ENCODE results near the gene CTSW. TPM values are rescaled to one million over a fixed set of nuclear protein-coding genes. Genes with fewer than 3 reads are reported as not detected.
"Not testable (repeated sequence)": the region's sequence is repeated elsewhere in the genome, so short reads cannot be mapped to it uniquely, and the experiment has no call there.

The CTSW gene
- total RNA-seq, 1 donor: not detected

DNA sequence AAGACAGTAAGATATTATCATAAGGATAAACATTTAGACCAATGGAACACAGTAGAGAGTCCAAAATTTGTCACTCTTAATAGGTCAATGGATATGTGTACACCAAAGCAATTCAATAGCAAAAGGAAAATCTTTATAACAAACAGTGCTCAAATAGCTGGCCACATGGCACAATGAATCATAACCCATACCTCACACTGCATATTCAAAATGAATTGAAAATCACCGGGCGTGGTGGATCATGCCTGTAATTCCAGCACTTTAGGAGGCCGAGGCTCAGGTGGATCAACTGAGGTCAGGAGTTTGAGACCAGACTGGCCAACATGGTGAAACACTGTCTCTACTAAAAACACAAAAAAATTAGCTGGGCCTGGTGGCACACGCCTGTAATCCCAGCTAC lies 37.5 kb upstream of the CTSW start:
- H3K4me2 ChIP-seq (ENCODE audit: insufficient read depth, low read length): no peak overlapping the region
- H3K36me3 ChIP-seq (ENCODE audit: insufficient read depth, low read length): no peaks in the 10 kb centered on the region
- TF ChIP-seq CTCF (IDR thresholded peaks at IDR 0.05; ENCODE audit: extremely low read depth, low read depth, low read length): no peak
- no peaks in the 10 kb centered on the region for H3K27me3 ChIP-seq (ENCODE audit: insufficient read depth, low read length)
- no peaks in the 10 kb centered on the region for H3K4me1 ChIP-seq (ENCODE audit: insufficient read depth, low read length)
- DNase-seq (ENCODE audit: insufficient read length, low spot score, missing footprints): no peak
- no peak overlapping the region for H3K27ac ChIP-seq (ENCODE audit: low read depth, low read length)
- no peak overlapping the region for H2AFZ ChIP-seq (ENCODE audit: low read length)
- H4K20me1 ChIP-seq (ENCODE audit: insufficient read depth, low read length): no peaks in the 10 kb centered on the region
- no peak overlapping the region for H3K4me3 ChIP-seq (ENCODE audit: insufficient read depth, low read length)
- no peaks in the 10 kb centered on the region for H3K9me3 ChIP-seq (ENCODE audit: low read depth, low read length)
- H3K79me2 ChIP-seq (ENCODE audit: insufficient read depth, low read length): no peaks in the 10 kb centered on the region

DNA sequence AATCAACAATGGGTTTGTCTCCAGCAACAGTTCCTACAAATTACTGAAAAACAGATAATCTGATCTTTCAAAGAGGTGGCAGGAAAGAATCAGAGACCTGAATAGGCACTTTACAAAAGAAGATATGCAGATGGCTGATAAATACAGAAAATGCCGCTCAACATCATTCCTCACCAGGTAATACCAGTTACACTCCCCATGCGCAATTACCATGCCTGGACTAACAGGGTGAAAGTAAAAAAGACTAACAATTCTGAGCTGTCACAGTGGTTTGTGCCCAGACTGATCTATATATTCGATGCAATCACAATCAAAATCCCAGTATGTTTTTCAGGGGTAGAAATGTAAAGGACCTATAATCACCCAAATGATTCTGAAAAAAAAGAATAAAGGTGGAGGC lies 35.8 kb upstream of the CTSW start:
- Histone ChIP-seq H3K79me2 (ENCODE audit: insufficient read depth, low read length) (no peaks in the 10 kb centered on the region), H4K20me1 (ENCODE audit: insufficient read depth, low read length) (no peaks in the 10 kb centered on the region), H3K4me1 (ENCODE audit: insufficient read depth, low read length) (no peaks in the 10 kb centered on the region), H3K9me3 (ENCODE audit: low read depth, low read length) (no peaks in the 10 kb centered on the region), H3K27me3 (ENCODE audit: insufficient read depth, low read length) (no peaks in the 10 kb centered on the region), H3K4me2 (ENCODE audit: insufficient read depth, low read length) (no peak overlapping the region), H3K4me3 (ENCODE audit: insufficient read depth, low read length) (no peak overlapping the region), H3K36me3 (ENCODE audit: insufficient read depth, low read length) (no peaks in the 10 kb centered on the region), H2AFZ (ENCODE audit: low read length) (no peak overlapping the region), H3K27ac (ENCODE audit: low read depth, low read length) (no peak overlapping the region)
- no peak for TF ChIP-seq CTCF (IDR thresholded peaks at IDR 0.05; ENCODE audit: extremely low read depth, low read depth, low read length)
- DNase-seq (ENCODE audit: insufficient read length, low spot score, missing footprints): no peak

GRCh38 chr11:65844231-65844872 lies 35.3 kb upstream of the CTSW start:
- H3K4me2 ChIP-seq (ENCODE audit: insufficient read depth, low read length): no peak overlapping the region
- H3K27ac ChIP-seq (ENCODE audit: low read depth, low read length): no peak overlapping the region
- no peaks in the 10 kb centered on the region for H3K79me2 ChIP-seq (ENCODE audit: insufficient read depth, low read length)
- H3K4me1 ChIP-seq (ENCODE audit: insufficient read depth, low read length): no peaks in the 10 kb centered on the region
- no peaks in the 10 kb centered on the region for H3K27me3 ChIP-seq (ENCODE audit: insufficient read depth, low read length)
- no peak overlapping the region for H3K4me3 ChIP-seq (ENCODE audit: insufficient read depth, low read length)
- no peaks in the 10 kb centered on the region for H4K20me1 ChIP-seq (ENCODE audit: insufficient read depth, low read length)
- no peak for TF ChIP-seq CTCF (IDR thresholded peaks at IDR 0.05; ENCODE audit: extremely low read depth, low read depth, low read length)
- no peak overlapping the region for H2AFZ ChIP-seq (ENCODE audit: low read length)
- no peak for DNase-seq (ENCODE audit: insufficient read length, low spot score, missing footprints)
- H3K9me3 ChIP-seq (ENCODE audit: low read depth, low read length): no peaks in the 10 kb centered on the region
- H3K36me3 ChIP-seq (ENCODE audit: insufficient read depth, low read length): no peaks in the 10 kb centered on the region

DNA sequence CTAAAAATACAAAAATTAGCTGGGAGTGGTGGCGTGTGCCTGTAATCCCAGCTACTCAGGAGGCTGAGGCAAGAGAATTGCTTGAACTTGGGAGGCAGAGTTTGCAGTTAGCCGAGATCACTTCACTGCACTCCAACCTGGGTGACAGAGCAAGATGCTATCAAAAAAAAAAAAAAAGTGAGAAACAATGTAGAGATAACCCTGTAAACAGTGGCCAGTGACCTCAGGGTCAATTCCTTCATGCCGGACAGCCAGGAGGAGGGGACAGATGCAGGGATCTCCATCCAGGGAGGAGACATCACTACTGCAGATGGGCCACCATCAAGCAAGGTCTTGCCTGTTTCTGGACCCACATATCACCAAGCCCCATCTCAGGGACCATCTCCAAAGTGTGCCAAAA lies 31.9 kb upstream of the CTSW start:
- no peak overlapping the region for H2AFZ ChIP-seq (ENCODE audit: low read length)
- no peaks in the 10 kb centered on the region for H3K9me3 ChIP-seq (ENCODE audit: low read depth, low read length)
- no peak overlapping the region for H3K4me3 ChIP-seq (ENCODE audit: insufficient read depth, low read length)
- peaks cover 4% of the 10 kb centered on the region for H4K20me1 ChIP-seq (ENCODE audit: insufficient read depth, low read length)
- no peak for TF ChIP-seq CTCF (IDR thresholded peaks at IDR 0.05; ENCODE audit: extremely low read depth, low read depth, low read length)
- no peak overlapping the region for H3K4me2 ChIP-seq (ENCODE audit: insufficient read depth, low read length)
- no peaks in the 10 kb centered on the region for H3K4me1 ChIP-seq (ENCODE audit: insufficient read depth, low read length)
- H3K27ac ChIP-seq (ENCODE audit: low read depth, low read length): no peak overlapping the region
- DNase-seq (ENCODE audit: insufficient read length, low spot score, missing footprints): no peak
- peaks cover 17% of the 10 kb centered on the region for H3K36me3 ChIP-seq (ENCODE audit: insufficient read depth, low read length)
- H3K79me2 ChIP-seq (ENCODE audit: insufficient read depth, low read length): no peaks in the 10 kb centered on the region
- H3K27me3 ChIP-seq (ENCODE audit: insufficient read depth, low read length): no peaks in the 10 kb centered on the region

DNA sequence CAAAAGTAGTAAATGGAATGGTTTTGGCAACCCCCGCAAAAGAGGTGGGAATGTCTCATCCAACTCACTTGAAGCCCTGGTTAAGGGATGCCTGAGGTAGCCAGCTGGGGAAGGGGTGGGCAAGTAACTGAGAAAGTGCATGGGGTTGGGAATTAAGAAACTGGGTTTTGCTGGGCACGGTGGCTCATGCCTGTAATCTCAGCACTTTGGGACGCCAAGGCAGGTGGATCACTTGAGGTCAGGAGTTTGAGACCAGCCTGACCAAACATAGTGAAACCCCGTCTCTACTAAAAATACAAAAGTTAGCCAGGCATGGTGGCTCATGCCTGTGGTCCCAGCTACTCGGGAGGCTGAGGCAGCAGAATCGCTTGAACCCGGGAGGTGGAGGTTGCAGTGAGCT lies 30.9 kb upstream of the CTSW start:
- H3K36me3 ChIP-seq (ENCODE audit: insufficient read depth, low read length): peaks cover 27% of the 10 kb centered on the region
- H2AFZ ChIP-seq (ENCODE audit: low read length); DNase-seq (ENCODE audit: insufficient read length, low spot score, missing footprints); H3K9me3 ChIP-seq (ENCODE audit: low read depth, low read length); H3K27me3 ChIP-seq (ENCODE audit: insufficient read depth, low read length); H3K79me2 ChIP-seq (ENCODE audit: insufficient read depth, low read length); H3K27ac ChIP-seq (ENCODE audit: low read depth, low read length); H3K4me2 ChIP-seq (ENCODE audit: insufficient read depth, low read length); H3K4me1 ChIP-seq (ENCODE audit: insufficient read depth, low read length); H3K4me3 ChIP-seq (ENCODE audit: insufficient read depth, low read length): not testable (repeated sequence)
- peaks cover 13% of the 10 kb centered on the region for H4K20me1 ChIP-seq (ENCODE audit: insufficient read depth, low read length)

Measured in osteoblast (primary cell).